HepG2 (cell line): ENCODE results near the gene TNS1. TPM values are rescaled to one million over a fixed set of nuclear protein-coding genes. Genes with fewer than 3 reads are reported as not detected.

Experiments
- AHR ChIP-seq: IDR thresholded peaks from 2 replicates; pipeline ENCODE4 v1.6.1; 2018; ENCODE audit warnings: missing genetic modification reagents, missing compliant biosample characterization
- ATF2 ChIP-seq: sonication (generic); formaldehyde crosslinking; IDR thresholded peaks from 2 replicates; pipeline ENCODE4 v1.4.0; 2020; ENCODE audit warnings: missing genetic modification reagents
- BORCS8-MEF2B ChIP-seq: sonication (generic); formaldehyde crosslinking; IDR thresholded peaks from 2 replicates; pipeline ENCODE4 v1.8.0; 2022; ENCODE audit warnings: mild to moderate bottlenecking, missing genetic modification reagents
- CBX2 ChIP-seq, 2 experiments: fragments of 200-600 bp in 1 of 2; sonication (generic); formaldehyde crosslinking in 1 of 2; IDR thresholded peaks; 2 replicates each; pipeline versions ENCODE4 v1.7.0 to v1.8.1; 2018 to 2022; ENCODE audit warnings: low read depth in 2 of 2, low read length in 1 of 2, mild to moderate bottlenecking in 1 of 2, missing genetic modification reagents in 1 of 2
- CTCF ChIP-seq: sonication (generic); formaldehyde crosslinking; IDR thresholded peaks from 2 replicates; pipeline ENCODE4 v1.5.0; 2020; ENCODE audit warnings: mild to moderate bottlenecking, missing genetic modification reagents, moderate library complexity
- DR1 ChIP-seq: sonication (generic); formaldehyde crosslinking; IDR thresholded peaks from 2 replicates; pipeline ENCODE4 v1.8.0; 2021; ENCODE audit warnings: mild to moderate bottlenecking, missing genetic modification reagents, inconsistent platforms
- E2F2 ChIP-seq: sonication (generic); formaldehyde crosslinking; IDR thresholded peaks from 2 replicates; pipeline ENCODE4 v1.4.0; 2020; ENCODE audit warnings: missing genetic modification reagents, borderline replicate concordance
- FOXO4 ChIP-seq: sonication (generic); formaldehyde crosslinking; conservative IDR thresholded peaks from 2 replicates; pipeline ENCODE4 v1.8.1; 2023; ENCODE audit warnings: missing genetic modification reagents
- GTF2F1 ChIP-seq: fragments of 150-350 bp; IDR thresholded peaks from 2 replicates; pipeline ENCODE4 v1.6.1; 2014; ENCODE audit warnings: low read length
- KMT2A ChIP-seq: sonication (generic); formaldehyde crosslinking; IDR thresholded peaks from 2 replicates; pipeline ENCODE4 v1.4.0; 2020; ENCODE audit warnings: missing genetic modification reagents
- MTF1 ChIP-seq: sonication (generic); formaldehyde crosslinking; IDR thresholded peaks from 2 replicates; pipeline ENCODE4 v1.5.0; 2020; ENCODE audit warnings: missing genetic modification reagents
- NFATC3 ChIP-seq: sonication (generic); formaldehyde crosslinking; IDR thresholded peaks from 2 replicates; pipeline ENCODE4 v1.5.1; 2020; ENCODE audit warnings: mild to moderate bottlenecking, missing genetic modification reagents
- RCOR2 ChIP-seq: IDR thresholded peaks from 2 replicates; pipeline ENCODE4 v1.6.1; 2016; ENCODE audit warnings: missing biosample characterization, missing genetic modification reagents
- RFX3 ChIP-seq: IDR thresholded peaks from 2 replicates; pipeline ENCODE4 v1.6.1; 2016; ENCODE audit warnings: missing biosample characterization, missing genetic modification reagents
- RXRB ChIP-seq: IDR thresholded peaks from 2 replicates; pipeline ENCODE4 v1.6.1; 2016; ENCODE audit warnings: borderline replicate concordance, missing genetic modification reagents, missing compliant biosample characterization
- SRSF4 ChIP-seq: fragments of 200-400 bp; formaldehyde crosslinking; IDR thresholded peaks from one replicate; pipeline ENCODE4 v1.6.1; 2018; ENCODE audit warnings: mild to moderate bottlenecking, low read depth, low read length, moderate library complexity; ENCODE audit not compliant: poor library complexity, severe bottlenecking
- ZBTB33 ChIP-seq: sonication (generic); formaldehyde crosslinking; IDR thresholded peaks from 2 replicates; pipeline ENCODE4 v1.4.0; 2020; ENCODE audit warnings: missing genetic modification reagents
- ZNF430 ChIP-seq: sonication (generic); formaldehyde crosslinking; IDR thresholded peaks from 2 replicates; pipeline ENCODE4 v1.9.0; 2021; ENCODE audit warnings: mild to moderate bottlenecking, missing genetic modification reagents
- ZNF512B ChIP-seq: sonication (generic); formaldehyde crosslinking; IDR thresholded peaks from 2 replicates; pipeline ENCODE4 v1.5.1; 2020; ENCODE audit warnings: missing genetic modification reagents, mild to moderate bottlenecking, borderline replicate concordance
- ZNF614 ChIP-seq: IDR thresholded peaks from 2 replicates; pipeline ENCODE4 v1.6.1; 2018; ENCODE audit warnings: missing biosample characterization, missing genetic modification reagents, inconsistent platforms, borderline replicate concordance
- polyA plus RNA-seq, 8 experiments: library from polyadenylated mRNA; depleted of rRNA in 3 of 8; stranded (reverse) in 7 of 8; unstranded in 1 of 8; fragments of >200 nt; fragmentation: Illumina TruSeq in 4 of 8; extraction: Trizol in 4 of 8; gene quantifications; 2 replicates each; pipeline versions ENCODE4 v1.2.1 to v1.2.3, GENCODE V29; 2011 to 2016; ENCODE audit warnings: low read depth in 4 of 8, missing spikeins in 1 of 8, mixed read lengths in 1 of 8; ENCODE audit not compliant: insufficient read depth in 1 of 8
- total RNA-seq, 5 experiments: library from RNA; depleted of rRNA; stranded (reverse); fragments of >200 nt; fragmentation: Illumina TruSeq; extraction: Trizol; gene quantifications; 2 replicates each; pipeline ENCODE4 v1.2.3, GENCODE V29; 2016; ENCODE audit warnings: low read depth in 1 of 5

Gene TNS1
- total and polyA plus RNA-seq, 2 of the 13 experiments (the other 11 are each of a cell fraction or from before 2014, with no cell fraction given): 1.9 to 118 TPM

GRCh38 chr2:217950401-217950871 lies 52.4 kb downstream of the TNS1 start (continued):
- no peak for TF ChIP-seq ZNF512B (CRISPR knock-in tag)
- no peak for TF ChIP-seq GTF2F1
- TF ChIP-seq E2F2 (CRISPR knock-in tag): no peak
- no peak for TF ChIP-seq DR1 (CRISPR knock-in tag)
- no peak for TF ChIP-seq KMT2A (CRISPR knock-in tag)
- 0 out of 2 replicates have a peak, but pooled peaks have one; percentile 66 for TF ChIP-seq FOXO4 (CRISPR knock-in tag)
- TF ChIP-seq RXRB (CRISPR knock-in tag): peak; percentile 13; the same call in 1 of the 2 replicates
- no peak for TF ChIP-seq ATF2
- TF ChIP-seq SRSF4: no peak
- TF ChIP-seq MTF1: no peak
- TF ChIP-seq RFX3: no peak
- TF ChIP-seq ZBTB33 (CRISPR knock-in tag): no peak
- TF ChIP-seq NFATC3: no peak
- no peak for TF ChIP-seq RCOR2 (CRISPR knock-in tag)
- 0 out of 2 replicates have a peak, but pooled peaks have one; percentile 12 for TF ChIP-seq CTCF (CRISPR knock-in tag)
- TF ChIP-seq AHR: no peak
- TF ChIP-seq CBX2 (IDR thresholded peaks at IDR 0.05; ENCODE audit: low read depth, low read length): no peak
- TF ChIP-seq CBX2 (CRISPR knock-in tag; IDR thresholded peaks at IDR 0.05; ENCODE audit: low read depth): no peak
- TF ChIP-seq ZNF430 (CRISPR knock-in tag): no peak
- no peak for TF ChIP-seq BORCS8-MEF2B (CRISPR knock-in tag)
- TF ChIP-seq ZNF614: no peak
